Activated CD4-positive, alpha-beta T cell treated with anti-CD3 and anti-CD28 coated beads, Interleukin-2, Interleukin-6, amounts not matched to agents 100 ng/mL and 50 ng/mL, durations not matched to agents 16 hours and 8 hours (primary cell): ENCODE data around the gene TSHZ3.

Source experiments
- DNase-seq: peaks from one replicate; pipeline ENCODE4 v3.0.0-alpha.2; 2020

The TSHZ3 gene

DNA sequence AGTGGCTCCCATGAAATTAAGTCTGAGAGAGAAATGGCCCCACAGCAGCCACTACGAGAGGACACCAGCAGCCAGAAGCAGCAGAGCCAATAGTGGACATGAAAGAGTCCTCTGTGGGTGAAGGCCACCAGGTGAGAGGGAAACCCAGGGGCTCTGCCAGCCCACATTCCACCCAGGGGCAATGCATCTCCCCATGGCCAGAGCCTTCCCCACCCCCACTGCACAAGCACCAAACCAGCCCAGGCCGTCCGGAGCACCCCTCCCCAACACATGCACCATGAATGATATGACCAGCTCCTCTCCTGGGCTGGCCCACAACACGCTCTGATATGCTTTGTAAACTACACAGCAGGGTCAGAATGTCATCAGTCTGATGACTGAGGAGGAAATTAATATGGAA lies 66.9 kb downstream of the TSHZ3 start:
- no peak for DNase-seq

DNA sequence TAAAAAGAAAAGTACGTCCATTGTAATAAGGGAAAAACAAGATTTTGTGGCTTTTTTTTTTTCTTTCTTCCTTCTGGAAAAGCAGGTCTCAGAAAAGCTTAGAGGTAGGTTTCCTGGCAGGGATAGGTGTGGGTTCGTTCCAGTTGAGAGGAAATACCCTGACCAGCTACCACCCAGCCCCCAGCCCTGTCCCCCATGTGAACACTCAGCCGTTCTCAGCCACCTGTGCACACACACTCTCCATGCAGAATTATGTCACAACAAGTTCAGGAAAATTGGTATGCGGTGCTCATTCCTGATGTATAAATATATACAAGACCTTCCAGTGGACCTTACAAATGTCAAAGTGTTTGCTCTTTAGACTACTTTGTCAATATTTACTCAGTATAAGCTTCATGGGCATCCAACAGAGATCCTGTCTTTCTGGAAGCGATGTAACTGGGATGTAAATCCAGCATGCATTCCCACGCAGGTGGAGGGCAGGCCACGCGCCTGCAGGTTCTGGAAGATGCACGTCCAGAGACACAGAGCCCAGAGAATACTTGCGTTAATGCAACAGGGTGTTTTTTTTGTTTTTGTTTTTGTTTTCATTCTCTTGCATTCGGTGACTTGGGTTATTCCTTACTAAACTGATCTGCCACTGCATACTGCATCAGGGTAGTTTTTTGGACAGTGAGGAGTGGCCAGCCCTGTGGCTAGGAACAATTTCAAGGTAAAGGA lies 68.8 kb downstream of the TSHZ3 start:
- DNase-seq: no peak

DNA sequence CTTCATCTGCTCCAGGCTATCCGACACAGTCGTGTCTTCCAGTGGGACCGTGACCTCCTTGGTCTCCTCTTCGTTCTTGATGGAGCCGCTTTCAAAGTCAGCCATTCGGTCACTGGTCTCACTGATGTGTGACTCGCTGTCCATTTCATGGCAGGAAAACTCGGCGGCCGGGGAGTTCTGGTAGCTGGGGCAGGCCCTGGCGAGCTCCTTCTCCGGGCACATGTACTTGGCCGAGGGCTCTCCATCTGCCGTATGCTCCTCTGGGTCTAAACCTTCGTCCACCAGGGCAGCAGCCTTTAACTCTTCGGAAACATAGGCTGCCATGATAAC lies 69.8 kb downstream of the TSHZ3 start:
- no peak for DNase-seq

DNA sequence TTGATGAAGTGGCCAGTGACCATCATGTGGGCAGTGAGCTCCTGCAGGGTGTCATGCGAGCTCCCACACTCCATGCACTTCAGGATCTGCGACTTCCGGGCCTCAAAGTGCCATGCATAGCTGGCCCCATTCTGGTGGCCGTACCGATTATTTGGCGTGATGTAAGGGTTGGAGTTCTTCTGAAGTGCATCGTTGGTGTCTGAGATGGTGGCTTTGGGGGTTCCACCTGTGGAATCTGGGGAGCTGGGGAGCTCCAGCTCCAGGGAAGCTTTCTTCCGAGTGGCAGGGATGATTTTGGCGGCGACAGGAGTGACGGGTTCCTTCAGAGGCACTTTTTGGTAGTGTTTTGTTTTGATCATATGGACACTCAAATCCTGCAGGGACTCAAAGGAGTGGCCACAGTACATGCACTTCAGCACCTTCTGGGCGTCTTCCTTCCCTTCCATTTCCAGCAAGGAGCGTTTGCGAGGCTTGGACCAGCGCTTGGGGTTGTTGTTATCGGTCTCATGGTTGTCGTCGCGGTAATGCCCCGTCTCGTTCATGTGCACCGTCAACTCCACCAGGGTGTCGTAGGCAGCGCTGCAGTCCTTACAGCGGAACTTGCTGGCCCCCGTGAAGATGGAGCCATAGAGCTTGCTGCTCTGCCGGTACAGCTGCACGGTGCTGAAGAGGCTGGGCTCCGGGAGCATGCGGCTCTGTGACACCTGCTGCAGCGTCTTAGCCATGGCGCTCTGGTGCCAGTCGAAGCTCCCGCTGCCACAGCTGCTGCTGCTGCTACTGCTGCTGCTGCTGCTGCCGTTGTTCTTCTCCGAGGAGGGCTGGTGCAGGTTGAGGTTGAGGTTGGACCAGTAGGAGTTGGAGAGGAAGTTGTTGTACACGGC lies 70.4 kb downstream of the TSHZ3 start:
- no peak for DNase-seq

DNA sequence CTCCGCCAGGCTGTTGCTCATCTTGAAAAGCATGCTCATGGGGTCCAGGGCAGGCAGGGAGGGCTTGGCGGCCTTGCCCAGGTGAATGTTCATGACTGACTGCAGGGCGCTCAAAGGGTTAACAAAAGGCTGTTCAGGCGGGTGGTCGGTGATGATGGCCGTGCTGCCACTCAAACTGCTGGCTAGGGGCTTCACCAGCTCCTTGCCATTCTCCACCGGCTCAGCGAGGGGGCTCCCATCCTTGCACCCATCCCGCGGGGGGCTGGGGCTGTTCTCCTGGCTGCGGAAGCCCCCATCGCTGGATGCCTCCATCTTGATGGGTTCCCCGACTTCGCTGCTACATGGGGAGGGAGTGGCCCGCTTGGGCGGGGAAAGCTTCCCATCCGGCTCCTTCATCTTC lies 71.7 kb downstream of the TSHZ3 start:
- DNase-seq: no peak

DNA sequence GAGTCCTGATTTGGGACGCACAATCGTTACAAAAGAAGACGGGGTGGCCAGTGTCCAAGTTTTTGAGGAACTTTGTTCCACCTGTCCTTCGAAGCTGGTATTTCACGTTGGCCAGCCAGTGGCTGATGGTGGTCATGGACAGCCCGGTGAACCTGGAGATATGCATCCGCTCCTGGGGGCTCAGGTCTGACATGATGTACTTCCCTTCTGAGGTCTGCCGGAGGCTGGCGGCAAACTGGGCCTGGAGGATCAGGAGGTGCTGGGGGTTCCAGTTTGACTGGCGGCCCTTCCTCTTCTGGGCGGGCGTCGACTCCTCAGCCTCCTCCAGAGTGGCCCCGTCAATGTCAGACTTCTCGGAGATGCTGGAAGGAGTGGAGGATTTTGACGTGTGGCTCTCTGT lies 72.4 kb downstream of the TSHZ3 start:
- DNase-seq: no peak

DNA sequence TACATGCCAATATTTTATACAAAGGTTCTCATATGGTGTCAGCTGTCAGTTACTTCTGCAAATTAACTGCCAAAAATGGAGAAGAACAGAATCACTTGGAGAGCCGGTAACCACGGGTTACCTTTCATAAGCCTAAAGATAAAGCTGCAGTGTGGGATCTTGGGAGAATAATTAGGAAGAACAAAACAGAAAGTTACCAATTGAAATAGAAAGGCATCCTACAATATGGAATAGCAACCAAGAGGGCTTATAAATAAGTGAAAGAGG lies 74.2 kb downstream of the TSHZ3 start:
- no peak for DNase-seq

DNA sequence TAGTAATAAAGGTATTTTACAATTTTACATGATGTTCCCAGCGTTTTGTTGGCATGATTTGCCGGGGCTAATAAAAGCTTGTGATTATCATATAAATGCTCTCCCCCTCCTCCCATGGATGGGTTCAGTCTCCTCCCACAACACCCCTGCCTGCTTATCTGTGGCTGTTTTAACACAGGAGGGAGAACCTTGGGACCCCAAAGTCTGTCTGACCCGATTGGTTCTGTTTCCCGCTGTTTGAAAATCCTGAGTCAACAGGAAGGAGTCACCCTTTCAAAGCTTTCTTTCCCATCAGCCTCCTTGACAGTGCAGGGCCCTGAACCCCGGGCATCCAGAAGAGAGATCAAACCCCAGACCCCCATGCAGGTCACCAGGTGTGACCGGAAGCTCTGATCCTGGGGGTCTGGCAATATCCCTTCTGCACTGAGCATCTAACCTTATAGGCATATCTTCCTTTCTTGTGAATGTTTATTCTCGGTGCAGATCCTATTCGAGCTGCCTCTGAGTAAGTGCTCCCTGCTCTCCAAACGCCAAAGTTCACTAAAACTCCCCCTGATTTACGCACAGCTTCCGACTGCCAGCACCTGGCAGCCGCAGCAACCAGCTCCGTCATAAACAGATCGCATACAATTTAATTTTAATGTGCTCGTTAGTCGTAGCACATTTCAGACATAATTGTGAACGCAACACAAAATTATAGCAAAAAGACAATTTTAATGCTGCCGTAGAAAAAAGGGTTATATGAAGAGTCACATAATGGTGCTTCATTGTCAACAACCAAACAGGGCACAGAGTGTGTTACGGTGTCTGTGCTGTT lies 74.8 kb downstream of the TSHZ3 start:
- DNase-seq: no peak

DNA sequence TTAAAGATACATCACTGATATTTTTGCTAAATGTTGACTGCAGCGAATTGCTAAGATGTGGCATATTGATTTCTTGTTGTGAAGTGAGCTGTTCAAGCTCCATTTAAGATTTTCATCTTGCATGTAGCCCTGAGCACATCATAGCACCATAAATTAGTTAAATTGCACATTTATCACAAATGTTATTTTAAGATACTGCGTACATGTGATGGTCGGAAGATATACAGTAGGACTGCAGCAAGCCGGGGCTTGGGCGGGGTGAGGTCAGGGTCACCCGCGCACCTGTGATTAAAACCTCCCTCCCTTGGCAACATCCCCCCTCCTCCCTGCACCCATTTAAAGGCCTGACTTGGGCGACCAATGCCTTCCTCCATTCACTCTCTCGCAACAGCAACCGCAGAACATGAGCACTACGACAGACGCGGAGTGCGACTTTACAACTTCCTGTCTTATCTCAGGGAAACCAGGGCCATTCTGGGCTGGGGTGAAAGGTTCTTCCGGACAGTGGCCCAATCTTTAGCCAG lies 76.6 kb downstream of the TSHZ3 start:
- DNase-seq: no peak

DNA sequence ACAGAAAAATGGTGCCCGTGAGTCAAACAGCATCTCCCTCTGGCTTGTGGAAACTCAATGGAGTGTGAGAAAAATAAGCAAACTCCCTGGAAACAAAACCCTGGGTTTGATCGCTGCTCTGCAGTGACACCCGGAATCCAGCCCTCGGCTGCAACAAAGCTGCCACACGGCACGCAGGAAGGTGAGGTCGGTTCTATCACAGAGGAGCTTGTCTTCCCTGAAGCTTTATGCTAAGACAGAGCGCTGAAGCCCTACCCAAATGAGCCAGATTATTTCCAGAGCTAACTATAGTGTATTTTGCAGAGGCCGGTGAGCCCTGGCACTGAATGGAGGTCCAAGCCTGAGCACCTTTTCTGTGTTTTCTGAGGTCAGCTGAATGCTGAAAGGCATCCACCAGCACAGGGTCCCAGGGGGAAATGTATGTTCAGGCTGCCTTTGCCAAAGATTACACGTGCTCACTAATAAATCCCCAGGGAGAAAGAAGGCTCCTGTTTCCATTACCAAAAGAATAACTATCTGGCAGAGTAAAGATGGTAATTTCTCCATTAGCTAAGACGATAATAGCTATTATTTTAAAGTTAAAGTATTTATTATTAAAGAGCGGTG lies 77.8 kb downstream of the TSHZ3 start:
- no peak for DNase-seq

DNA sequence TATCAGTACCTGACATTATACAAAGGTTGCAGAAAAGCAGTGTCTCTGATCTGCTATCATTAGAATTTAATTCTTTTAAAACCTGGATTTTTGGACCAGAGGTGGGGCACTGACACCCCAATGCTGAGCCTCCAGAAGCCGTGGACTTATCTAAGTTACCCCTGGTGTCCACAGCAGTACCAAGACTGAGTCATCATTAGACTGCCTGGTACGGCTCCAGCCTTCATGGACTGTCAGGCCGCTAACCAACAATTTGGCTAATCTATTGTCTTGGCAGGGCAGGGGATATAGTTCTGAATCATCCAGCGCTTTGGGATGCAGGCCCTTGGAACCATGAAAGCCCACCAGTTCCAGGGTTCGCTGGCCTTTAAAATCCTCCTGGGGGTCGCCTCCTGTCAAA lies 78.3 kb downstream of the TSHZ3 start:
- DNase-seq: no peak

DNA sequence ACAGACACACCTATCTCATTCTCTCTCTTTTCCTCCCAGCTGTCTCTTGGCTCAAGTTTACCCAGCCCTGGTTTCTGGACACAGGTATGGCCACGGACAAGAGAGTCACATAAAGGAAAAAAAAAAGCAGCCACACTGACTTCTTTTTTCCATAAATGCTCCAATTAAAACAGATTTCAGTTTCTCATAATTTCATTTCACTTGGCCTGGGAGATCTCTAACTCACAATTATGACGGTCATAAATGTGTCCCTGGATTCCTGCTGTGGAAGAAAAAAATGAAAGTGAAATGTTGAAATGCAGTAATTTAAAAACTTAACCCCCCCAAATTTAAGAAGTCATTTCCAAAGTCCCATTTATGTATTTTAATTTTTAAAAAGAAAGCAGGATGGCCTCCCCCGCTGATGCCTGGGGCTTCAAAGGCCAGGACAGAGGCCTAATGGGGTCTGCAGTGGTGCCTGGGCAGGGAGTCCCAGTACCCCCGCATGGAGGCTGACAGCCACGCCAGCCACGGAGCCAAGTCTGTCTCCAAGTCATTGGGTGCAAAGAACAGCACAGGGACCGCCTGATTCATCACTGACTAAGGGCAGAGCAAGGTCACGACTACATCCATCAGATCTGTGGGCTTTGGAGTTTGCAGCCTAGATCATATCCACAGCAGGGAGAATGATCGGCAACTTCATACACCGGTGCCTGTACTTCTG lies 79.7 kb downstream of the TSHZ3 start:
- DNase-seq: no peak

DNA sequence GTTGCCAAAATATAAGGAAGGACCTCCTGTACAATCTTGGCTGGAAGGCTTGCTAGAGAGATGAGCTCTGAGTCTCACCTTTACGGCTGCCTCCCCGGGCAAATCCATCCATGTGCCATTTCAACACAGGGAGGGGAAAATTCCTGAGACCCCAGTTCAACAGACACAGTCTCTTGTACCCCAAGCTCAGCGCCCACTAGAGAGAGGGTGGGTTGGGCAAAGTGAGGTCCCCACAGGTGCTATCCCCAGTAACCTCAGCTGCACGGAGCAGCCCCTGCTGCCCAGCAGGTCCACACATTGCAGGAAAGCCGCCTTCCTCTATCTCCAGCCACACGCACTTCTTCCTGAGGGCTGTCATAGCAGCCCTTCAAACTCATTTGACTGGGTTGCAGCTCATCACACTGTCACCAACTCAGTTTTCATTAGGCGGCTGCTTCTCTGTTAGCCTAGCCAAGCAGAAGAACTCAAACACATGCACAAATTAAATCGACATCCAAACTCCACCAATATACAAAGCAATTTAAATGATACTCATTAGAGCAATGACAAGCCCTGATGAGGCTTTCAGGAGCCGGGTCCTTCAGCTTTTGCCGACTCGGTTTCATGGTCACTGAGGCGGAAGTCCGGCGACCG lies 80.4 kb downstream of the TSHZ3 start:
- no peak for DNase-seq

DNA sequence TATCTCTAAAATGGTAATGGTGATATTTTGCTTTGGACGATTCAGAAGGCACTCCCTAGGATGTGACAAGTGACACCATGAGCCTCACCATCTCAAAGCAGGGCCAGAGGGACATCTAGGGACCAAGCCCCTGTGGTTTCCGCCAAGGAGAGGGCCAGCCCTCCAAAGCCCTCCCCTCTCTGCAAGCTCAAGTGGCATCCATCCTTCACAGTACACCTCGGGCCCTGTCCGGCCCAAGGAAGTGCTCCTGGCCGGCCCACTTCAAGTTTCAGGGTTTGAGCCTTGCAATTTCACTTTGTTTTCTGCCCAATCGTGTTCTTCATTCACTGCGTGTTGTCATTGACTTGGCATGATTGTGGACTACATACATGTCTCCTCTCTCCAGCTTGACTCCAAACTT lies 82.5 kb downstream of the TSHZ3 start:
- no peak for DNase-seq

DNA sequence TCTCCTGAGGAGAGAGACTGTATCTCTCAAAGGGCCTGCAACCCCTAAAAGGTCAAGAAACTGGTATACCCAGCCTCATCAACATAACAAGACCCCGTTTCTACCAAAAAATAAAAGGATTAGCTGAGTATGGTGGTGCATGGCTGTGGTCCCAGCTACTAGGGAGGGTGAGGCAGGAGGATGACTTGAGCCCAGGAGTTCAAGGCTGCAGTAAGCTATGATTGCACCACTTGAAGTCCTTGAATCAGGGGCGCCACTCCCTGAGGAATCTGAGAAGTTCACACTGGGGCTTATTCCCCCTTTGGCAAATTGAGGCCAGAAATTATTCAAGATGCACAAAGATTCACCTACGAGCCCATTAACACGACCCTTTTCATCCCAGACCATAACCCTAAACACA lies 83.0 kb downstream of the TSHZ3 start:
- DNase-seq: no peak

DNA sequence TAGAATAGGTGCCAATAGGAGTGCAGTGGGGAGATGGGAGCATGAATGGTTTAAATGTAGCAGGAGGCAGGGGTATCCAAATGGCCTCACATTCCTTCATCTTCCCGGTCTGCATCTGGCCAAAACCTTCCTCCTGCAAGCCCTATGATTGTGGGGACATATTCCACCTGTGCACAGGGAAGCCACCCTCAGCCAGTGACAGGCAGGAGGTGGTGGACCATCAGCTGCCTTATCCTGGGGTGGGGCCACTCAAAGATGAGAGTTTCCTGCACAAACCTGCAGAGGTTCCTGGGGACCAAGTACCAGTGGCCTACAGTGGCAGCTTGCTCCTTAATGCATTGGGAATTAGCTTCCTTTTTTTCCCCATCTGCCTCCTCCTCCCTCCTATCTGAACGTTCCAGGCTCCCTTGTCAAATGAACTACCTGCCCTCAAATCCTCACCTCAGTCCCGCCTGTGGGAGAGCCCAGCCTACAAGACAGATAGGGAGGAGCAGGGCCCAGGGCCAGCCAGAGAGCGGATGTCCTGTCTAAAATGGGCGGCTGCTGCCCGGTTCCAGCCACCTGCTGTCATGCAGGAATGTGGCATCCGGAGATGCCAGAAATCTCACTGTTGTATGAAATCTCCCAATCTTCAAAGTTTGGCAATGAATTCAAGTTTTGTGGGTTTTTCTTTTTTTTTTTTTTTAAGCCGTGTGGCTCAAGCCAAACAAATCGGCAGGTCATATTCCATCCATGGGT lies 85.0 kb downstream of the TSHZ3 start:
- no peak for DNase-seq

DNA sequence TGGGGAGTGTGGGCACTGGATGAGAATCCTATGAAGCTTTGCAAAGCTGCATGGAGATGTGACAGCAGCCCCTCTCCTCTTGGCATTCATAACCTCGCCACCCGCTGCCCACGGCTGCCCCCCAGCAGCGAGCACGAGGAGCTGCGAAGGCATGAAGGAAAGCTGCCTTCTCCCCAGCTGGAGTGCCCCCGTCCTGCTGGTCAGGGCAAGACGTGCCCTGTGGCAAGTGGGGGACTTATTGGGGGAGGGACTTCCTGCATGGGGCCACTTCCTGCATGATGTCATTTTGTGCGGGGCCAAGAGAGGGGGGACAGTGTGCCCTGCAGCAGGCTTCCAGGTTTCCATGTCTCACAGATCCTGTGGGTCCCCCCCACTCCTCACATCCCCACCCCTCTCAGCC lies 85.9 kb downstream of the TSHZ3 start:
- DNase-seq: no peak

DNA sequence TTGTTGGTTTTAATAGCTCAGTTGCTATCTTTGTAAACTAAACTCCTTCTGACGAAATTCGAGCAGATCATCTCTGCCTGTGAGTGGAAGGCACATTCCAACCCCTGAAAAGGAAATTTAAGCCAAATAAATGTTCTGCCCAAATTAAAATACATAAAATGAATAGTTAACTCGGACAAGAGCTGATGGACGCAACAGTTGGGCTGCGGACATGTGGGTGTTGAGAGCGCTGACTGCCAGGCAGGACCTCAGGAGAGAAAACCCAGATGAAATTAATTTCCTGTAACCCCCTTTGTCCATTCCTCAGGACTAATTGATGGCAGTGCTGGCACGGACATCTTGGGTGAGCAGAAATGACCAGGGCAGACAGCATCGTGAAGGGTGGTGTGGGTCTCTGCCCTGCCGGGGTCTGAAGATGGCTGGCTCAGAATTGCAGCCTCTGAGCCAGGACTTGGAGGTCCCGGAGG lies 86.5 kb downstream of the TSHZ3 start:
- no peak for DNase-seq

DNA sequence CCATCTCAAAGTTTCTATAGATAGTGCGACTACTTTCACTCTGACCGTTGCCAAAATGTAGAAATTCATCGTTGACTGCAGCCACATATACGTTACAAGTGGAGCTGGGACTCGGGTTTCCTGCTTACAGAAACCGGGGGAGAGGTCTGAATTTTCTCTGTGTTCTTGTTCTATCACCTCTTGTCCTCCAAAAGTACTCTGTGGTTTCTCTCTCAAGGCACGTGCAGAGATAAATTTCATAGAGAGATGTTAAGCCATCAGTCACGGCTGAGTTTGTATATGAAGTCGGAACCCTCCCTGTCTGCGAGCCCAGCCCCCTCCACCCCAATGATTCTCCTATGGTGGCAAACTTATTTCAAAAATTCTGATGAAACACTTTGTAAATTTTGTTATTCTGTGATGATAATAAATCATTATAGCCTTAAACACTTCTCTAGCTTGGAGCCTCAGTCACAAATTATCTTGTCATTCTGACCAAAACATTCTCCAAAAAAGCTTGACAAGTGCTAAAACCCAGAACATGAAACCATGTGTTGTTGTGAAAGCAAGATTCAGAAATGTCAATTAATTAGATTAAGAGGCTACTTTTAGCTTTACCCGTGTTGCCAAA lies 87.5 kb downstream of the TSHZ3 start:
- no peak for DNase-seq

DNA sequence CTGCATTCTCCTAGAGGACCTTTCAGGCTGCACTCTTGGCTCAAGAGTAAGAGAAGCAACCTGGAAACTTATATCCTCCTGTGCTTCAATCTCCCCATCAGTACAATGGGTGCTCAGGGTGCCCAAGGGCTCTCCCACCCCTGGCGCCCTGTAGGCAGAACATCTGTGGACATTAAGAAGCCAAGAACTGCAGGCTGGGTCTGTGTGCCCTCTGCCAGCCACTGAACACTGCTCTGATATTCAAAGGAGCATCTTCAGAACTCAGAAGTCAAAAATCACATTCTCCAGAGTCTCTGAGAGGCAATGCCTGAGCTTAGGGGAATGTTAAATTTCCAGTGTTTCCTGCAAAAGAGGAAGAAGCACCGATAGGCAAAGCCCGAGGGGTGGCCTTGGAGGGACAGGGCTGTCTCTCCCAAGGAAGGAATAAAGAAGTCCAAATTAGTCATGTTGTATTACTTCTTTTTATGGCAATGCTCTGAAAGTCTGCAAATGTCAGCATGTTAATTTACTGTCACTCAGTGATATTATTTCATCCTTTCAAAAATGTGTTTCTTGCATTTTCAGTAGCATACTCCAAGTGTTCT lies 88.1 kb downstream of the TSHZ3 start:
- no peak for DNase-seq
